WTC11 (cell line): ENCODE results near the gene KRT9.

Experiments
- CTCF ChIP-seq: fragments of 200-600 bp; IDR thresholded peaks from 2 replicates; pipeline ENCODE4 v1.8.0; 2022; ENCODE audit warnings: antibody characterized with exemption
- IRF2 ChIP-seq: sonication (generic); formaldehyde crosslinking; IDR thresholded peaks from 2 replicates; pipeline ENCODE4 v1.8.0; 2022; ENCODE audit warnings: low read depth, missing genetic modification reagents, borderline replicate concordance
- JUN ChIP-seq: sonication (generic); formaldehyde crosslinking; IDR thresholded peaks from 2 replicates; pipeline ENCODE4 v1.8.0; 2023; ENCODE audit warnings: mild to moderate bottlenecking, missing genetic modification reagents
- KAT7 ChIP-seq: sonication (generic); formaldehyde crosslinking; IDR thresholded peaks from 2 replicates; pipeline ENCODE4 v1.8.1; 2023; ENCODE audit warnings: missing genetic modification reagents, mild to moderate bottlenecking, borderline replicate concordance
- NFYB ChIP-seq: sonication (generic); formaldehyde crosslinking; conservative IDR thresholded peaks from 2 replicates; pipeline ENCODE4 v1.8.0; 2022; ENCODE audit warnings: low read depth, missing genetic modification reagents
- NR2C2 ChIP-seq: sonication (generic); formaldehyde crosslinking; IDR thresholded peaks from 2 replicates; pipeline ENCODE4 v1.8.0; 2022; ENCODE audit warnings: mild to moderate bottlenecking, missing genetic modification reagents
- ZNF138 ChIP-seq: sonication (generic); formaldehyde crosslinking; conservative IDR thresholded peaks from 2 replicates; pipeline ENCODE4 v1.8.1; 2022; ENCODE audit warnings: mild to moderate bottlenecking, moderate library complexity, missing genetic modification reagents
- ZNF671 ChIP-seq: fragments of 250-450 bp; sonication (Bioruptor Pico); IDR thresholded peaks from 2 replicates; pipeline ENCODE4 v1.8.0; 2021; ENCODE audit warnings: mild to moderate bottlenecking
- ZSCAN18 ChIP-seq: fragments of 250-450 bp; sonication (Bioruptor Pico); IDR thresholded peaks from 2 replicates; pipeline ENCODE4 v2.1.2; 2022; ENCODE audit warnings: mild to moderate bottlenecking, moderate library complexity

GRCh38 chr17:41538565-41538991 is 33.3 kb downstream of the KRT9 start:
- TF ChIP-seq NR2C2 (CRISPR knock-in tag) (no peak), CTCF (no peak), ZSCAN18 (CRISPR knock-in tag) (no peak), NFYB (CRISPR knock-in tag) (no peak), IRF2 (CRISPR knock-in tag) (no peak), KAT7 (CRISPR knock-in tag) (no peak), JUN (no peak), ZNF138 (CRISPR knock-in tag) (no peak), ZNF671 (CRISPR knock-in tag) (no peak)
